HG02623 (cell line): Measurements from ENCODE around the gene ADAMTS17.

Experiments used
- ATAC-seq: cut with Tn5 transposase; IDR thresholded peaks from one replicate; pipeline ENCODE4 v1.9.1; 2021; ENCODE audit warnings: moderate library complexity; ENCODE audit not compliant: unreplicated experiment

The ADAMTS17 gene

DNA sequence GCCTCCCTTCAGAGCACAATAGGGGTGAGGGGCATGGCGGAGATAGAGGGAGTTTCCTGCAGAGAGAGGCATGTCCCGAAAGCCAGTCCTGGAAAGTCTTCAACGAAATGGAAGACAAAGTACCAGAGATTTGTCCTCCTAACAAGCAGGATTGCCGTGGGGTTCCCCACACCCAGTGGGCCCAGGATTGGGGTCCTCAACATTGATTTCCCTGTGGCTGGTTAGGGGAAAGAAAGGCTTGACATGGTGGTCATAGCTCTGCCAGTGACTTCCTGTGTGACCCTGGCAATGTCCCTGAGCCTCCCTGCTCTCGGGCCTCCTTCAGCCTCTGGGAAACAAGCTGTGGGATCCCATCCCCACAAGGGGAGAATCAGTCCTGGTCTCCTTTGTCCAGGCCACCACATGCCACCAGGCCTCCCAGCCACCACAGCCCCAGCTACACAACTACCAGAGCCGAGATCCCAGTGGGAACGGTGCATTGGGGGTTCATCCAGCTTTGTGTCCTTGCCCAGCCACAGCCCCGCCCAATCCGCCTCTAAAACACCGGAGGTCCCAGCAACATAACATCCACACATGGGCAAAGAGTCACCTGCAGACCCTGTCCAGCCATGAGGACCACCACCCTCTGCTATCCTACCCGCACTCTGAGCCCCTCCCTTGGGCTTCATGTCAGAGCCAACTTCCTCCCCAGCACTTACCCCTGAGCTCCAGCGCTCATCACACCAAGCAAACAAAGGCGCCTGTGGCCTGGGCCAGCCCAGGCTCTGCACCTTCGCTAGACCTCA lies 63.0 kb downstream of the ADAMTS17 start:
- no peak for ATAC-seq

DNA sequence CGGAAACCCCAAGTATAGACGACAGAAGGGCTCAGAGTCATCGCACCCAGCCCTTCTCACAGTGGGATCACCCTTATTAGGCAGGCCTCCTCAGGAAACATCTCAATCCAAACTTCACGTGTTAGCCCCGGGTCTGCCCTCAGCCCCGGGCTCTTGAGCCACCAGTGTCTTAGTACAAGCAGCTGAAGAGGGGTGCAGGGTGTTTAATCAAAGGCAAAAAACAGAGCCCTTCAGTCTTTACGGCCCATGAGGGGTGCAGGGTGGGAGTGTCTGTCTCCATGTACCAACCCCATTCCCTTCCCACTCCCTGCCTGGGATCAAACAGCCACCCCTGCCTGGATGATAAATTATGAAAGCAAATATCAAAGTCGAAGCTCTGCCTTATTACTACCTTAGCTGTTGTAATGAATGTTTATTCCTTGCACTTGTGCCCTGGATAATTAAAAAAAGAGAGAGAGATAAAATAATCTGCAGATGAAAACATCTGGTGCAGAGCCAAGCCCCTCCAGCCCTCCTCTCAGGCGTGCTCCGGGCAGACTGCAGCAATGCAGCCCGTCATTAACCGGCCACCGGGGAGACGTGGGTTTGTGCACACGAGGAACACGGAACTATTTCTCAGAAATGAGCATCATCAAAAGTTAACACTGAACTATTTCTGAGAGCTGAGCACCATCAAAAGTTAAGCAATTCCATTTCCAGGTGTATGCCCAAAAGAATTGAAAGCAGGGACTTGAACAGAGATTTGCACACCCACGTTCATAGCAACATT lies 64.5 kb downstream of the ADAMTS17 start:
- no peak for ATAC-seq

DNA sequence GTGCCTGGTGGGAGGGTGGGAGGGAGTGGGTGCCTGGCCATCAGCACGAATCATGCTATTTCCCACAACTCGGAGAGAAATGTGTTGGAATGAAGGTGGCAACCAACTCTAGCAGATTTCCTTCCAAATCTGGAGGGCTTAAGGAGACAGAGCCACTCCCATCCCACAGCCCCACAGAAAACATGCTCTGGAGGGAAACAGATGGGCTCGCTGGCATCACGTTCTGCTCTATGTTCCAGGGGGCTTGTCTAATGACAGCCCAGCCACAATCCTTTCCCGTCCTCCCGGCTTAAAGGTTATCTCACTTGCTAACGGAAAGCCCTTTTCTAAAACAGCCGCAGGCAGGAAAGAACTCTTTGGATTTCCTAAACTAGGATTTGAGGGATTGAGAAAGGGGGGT lies 65.3 kb downstream of the ADAMTS17 start:
- no peak for ATAC-seq

DNA sequence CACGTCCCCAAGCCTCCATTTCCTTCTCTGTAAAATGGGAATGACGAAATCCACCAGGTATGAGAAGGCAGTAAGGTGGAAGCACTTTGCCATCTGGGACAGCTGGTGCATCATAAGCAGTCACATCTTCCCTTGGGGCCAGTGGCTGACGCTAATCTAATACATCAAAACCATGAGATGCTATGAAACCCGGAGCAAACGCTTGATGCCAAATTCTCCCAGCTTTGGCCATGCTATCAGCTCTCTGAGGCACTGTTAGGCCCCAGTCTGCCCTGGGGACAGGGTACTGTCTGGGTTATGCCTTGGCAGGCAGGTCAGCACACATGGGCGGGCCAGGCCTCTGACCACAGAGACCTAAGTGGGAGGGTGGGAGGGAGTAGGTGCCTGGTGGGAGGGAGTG lies 66.1 kb downstream of the ADAMTS17 start:
- no peak for ATAC-seq

DNA sequence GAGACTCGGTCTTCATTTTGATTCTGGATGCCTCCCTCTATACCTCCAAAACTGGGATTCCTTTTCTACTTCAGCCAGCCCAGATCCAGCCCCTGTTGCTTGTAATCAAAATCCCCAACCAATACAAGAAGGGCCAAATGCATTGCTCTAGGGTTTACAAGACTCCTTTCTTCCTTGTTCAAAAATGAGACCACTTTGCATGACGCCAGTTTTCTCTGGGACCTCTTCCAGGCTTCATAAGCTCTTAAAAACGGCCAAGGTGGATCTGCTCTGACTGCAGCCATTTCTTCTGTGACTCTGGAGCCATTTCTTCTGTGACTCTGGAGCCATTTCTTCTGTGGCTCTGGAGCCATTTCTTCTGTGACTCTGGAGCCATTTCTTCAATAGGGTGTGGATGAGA lies 71.9 kb downstream of the ADAMTS17 start:
- ATAC-seq: no peak

DNA sequence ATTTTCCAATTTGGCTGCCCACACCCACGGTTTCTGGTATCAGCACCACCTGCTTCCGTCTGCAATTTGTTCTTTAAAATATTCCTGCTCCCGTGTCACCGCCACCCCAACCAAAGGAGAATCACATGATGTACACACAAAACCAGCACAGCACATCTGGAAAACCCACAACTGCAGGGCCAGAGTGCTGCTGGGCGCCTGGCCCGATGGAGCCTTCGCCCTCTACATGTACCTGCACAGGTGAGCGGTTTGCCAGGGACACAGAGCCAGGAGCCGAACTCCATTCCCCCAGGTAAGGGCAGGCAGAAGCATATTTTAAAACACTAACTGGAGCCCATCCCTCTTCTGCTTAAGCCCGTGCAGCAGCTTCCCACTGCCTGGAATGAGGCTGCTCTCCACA lies 75.6 kb downstream of the ADAMTS17 start:
- ATAC-seq: no peak

DNA sequence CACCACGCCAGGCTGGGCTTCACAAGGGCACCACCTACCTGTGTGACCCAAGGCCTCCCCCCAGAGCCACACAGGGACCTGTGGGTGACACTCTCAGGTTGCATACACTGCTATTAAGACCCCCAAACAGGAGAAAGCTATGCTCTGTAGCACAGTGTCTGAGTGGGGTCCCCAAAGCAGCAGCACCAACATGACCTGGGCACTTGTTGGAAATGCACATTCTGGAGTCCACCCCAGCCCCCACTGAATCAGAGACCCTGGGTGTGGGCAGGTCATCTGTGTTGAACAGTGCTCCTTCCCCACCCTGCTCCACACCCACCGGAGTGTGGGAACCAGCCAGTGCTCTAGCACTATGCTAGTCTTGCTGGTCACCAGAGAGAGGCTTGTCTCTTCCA lies 76.1 kb downstream of the ADAMTS17 start:
- no peak for ATAC-seq

DNA sequence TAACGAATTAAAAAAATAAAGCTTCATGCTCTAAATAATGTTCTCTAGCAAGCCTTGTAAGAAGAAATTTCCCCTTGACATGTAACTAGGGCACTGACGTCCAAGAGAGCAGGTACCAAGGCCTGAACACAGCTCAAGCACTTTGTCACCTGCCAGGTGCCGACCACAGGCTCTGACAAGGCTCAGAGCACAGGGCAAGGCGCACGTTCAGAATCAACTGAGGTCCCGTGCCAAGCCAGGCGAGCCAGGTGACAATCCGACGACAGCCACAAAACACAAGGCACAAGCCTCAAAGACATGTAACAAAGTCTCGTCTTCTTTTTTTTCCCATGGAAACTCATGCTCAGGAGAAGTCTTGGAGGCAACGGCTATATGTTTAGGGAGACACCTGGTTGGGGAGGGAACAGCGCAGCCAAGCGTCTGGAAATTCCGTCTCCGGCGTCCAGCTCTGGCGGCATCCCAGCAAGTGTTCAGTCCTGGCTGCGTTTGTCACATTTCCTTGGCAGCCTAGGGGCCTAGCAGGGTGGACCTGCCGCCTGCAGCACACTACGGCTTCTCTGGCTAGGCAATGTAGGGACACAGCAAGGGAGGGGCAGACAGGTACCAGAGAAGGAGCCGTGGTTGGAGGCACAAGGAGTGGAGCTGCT lies 76.7 kb downstream of the ADAMTS17 start:
- no peak for ATAC-seq

DNA sequence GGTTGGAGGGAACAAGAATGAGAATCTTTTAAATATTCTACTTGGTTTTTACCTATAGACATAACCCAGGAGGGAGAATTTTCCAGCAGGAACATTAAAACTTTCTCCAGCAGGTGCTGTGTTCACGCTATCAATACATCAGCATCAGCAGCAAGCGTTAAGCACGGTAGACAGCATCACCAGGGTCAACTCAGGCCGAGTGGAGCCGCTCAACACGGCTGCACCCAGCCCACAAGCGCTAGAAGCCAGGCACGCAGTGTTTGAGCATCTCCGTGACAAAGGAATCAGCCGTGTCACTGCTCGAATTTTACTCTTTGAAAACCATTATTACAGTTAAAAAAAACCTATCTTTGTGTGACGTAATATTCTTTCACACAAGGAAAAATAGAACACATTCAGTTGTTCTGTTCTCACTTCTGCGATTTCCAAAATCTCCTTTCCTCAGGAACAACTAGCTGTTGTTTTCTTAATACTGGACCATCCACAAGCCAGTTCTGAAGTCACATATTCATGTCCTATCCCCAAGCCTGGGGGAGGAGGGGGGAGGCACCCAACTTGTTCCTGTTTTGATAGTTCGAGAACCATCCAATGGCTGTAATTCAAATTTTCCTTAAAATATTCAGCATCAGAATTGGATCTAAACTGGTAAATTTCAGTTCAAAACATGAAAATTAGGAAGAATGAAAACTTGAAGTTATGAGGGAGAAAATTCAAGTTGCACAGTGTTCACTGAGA lies 77.9 kb downstream of the ADAMTS17 start:
- ATAC-seq: no peak

DNA sequence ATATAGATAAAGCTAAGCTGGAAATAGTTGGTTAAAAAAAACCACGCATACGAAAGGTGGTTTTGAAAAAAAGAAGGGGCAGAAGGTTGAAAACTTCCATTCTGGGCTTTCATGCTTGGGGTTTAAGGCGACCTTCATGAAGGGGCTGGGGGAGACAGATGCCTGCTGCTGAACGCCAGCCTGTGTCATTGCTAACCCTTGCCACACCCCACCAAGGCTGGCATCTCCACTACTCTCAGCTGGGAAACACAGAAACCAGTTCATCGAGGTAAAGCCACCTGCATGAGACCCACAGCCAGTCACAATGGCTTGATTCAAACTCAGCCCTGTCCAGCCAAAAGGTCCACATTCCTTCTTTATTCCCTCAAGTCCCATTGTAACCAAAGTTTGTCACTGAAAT lies 78.7 kb downstream of the ADAMTS17 start:
- no peak for ATAC-seq

DNA sequence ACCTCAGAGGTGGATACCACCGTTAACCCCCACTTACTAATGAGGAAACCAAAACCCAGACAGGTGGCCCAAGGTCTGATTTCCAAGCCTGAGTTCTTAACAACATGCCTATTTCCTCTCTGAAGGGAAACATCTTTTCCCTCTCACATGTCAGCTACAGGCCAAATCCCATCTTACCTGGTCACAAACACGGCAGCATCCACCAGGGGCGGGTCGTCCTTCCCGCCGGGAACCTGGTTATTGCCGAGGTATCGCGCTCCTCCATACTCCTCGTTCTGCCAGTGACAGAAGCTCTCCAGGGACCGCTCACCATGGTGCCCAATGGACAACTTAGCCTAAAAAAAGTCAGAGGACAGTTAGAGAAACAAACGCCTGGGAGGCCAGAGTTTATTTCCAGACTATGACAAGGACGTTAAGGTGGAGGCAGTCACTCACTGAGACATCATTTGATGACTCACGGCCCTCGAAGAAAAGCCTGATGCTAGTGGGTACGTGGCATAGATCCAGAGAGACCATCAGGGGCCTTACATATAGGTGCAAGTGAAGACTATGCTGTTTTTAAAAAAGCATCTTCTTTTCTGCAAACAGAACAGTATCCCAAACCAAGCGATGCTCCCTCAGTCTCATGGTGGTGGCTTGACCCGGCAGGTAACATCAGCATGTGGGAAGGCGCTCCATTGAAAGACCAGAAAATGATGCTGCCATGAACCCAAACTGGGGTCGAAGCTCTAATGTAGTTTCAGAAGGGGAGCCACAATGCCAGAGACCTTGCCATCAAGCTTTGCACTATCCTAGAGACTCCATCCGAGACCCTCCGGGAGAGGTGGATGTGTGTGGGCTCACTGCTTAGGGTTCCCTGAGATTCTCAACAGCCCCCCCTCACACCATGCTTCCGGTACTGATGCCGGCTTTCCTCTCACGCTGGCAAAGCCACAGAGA lies 80.2 kb downstream of the ADAMTS17 start:
- no peak for ATAC-seq

DNA sequence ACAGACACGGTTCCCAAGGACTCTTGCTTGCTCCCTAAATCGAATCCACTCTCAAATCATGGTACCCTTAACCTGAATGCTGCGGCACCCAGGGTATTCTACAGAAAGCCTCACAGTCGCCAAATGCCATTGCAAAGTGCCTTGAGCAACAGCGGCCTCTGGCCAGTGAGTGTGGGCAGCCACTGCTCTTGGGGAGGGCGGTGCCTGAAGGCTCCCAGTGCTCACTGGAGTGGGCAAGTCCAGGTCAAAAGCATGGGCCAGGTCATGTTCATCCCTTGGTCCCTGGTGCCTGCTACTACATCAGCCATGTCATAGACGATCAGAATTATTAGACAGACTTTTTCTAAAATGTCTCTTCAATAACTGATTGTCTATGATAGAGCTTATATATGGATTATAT lies 82.5 kb downstream of the ADAMTS17 start:
- ATAC-seq: no peak

DNA sequence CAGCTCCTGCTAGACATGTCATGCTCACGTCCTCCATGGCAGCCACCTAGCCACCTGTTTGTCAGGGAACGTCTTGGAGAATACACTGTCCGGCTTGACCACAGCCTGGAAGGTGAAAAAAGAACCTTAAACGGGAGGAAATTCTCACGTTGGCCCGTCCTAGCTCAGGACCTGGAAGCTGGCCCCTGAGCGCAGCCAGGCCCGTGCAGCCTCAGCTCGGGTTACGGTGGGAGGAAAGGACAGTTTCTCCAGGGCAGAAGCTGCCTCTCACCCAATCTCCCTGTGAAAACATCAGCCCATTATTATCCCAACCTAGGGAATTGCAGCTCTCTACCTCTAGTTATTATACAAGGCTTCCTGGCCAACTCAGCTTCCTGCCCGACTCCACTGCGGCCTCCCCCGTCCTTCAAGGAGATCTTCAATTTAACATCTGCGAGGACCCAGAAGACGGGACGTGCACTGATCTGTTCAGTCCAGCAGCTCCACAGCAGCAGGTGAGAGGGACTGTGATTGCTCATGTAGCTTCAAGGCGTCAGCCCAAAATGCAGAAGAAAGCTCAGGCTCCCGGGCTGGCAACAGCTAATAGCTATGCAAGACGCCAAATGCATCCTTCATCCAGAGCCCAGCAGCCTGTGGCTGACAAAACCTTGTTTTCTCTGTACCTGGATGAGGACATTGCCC lies 84.7 kb downstream of the ADAMTS17 start:
- ATAC-seq: no peak

DNA sequence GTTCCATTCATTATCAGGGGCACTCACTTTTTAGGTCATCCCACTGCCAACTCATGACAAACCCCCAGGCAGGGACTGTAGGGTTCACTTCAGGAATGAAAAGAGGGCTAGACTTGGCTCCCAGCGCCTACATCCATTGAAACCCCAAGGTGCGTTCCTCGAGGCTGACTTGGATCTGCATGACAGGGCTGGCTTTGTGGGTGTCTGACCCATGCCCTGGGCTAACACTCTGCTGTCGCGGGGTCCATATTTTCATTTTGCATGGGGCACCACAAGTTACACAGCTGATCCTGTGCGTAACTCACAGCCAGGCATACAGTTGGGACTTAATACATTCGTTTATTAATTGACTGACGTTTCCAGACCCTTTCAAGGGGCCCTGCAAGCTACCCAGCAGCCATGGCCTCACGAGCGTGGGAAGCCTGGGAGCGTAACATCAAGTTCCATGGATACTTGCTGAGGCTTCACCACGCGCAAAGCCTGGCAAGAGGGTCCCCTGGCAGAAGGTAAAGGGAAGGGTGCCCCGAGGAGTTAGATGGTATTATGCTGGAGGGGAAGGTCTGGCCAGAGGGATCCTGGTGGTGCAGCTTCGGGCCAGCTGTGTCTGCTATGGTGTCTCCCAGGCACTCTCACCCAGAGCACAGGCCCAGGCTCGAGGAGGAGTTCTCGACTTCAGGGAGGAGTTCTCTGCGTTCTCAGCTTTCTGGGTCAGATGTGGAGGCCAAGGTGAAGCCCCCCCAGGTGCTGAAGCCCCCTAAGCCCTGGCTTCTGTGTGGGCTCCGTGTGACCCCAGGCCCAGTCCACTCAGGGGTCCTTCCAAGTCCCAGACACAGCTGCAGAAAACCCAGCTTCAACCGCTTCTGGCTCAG lies 85.4 kb downstream of the ADAMTS17 start:
- no peak for ATAC-seq

DNA sequence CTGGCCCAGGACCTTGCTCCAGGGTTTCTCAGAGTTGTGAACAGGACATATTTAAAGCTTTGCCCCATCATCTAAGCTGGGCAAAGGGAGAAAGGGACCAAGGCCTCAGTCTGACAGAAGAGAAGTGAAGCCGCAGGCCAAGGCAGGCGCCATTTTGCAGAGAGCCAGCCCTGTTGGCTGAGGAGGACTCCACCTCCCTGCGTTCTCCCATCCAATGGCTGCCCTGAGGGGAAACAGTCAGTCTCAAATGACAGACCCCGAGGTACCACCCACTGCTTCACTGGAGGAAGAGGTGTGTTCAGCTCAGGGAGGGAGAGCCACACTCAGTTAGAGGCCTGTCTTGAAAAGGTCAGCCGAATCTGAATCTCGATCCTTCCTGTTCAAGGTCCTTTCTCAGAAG lies 86.1 kb downstream of the ADAMTS17 start:
- ATAC-seq: no peak

DNA sequence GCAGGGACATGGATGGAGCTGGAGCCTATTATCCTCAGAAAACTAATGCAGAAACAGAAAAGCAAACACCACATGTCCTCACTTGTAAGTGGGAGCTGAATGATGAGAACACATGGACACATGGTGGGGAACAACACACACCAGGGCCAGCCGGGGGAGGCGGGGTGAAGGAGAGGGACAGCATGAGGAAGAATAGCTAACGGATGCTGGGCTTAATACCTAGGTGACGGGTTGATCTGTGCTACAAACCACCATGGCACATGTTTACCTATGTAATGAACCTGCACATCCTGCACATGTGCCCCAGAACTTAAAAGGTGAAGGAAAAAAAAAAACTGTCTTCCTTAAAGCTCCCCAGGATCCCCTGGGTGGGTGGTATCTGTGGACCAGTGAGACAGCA lies 87.1 kb downstream of the ADAMTS17 start:
- no peak for ATAC-seq

DNA sequence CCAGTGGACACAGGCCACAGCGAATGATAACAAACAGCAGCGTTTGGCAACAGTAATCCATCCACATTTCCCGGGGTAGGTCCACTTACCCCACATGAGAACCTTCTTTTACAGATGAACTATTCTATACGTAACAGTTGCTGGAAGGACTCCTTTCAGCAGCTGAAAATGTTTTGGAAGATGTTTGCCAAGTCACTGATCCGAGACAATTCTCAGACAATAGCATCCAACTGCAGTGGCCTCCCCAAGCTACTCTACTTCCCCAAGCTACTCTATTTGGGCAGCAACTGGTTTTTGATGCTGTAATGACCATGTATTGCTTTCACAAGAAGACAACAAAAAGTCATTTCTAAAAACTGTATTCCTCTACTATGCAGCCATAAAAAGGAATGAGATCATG lies 87.5 kb downstream of the ADAMTS17 start:
- no peak for ATAC-seq

DNA sequence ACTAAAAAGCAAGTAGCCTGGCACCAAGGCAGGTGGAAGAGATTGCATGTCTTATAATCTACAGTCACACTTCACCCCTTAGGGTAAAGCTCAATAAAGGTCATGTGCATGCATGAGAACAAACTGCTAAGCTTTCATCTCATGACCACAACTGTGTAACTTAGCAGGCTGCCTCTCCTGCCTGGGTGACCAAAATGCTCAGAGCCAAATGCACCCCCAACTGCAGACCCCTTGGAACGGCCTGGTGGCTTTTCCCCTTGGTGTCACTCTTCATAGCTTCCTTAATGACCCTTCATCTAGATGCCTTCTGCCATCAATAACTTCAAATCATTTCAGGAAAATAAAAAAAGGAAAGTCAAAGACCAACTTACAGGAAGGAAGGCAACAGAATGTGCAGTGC lies 88.1 kb downstream of the ADAMTS17 start:
- ATAC-seq: no peak
